Glutamatergic neuron (in vitro differentiated cells): ENCODE measurements around the gene FBXO2. TPM values are rescaled to one million over a fixed set of nuclear protein-coding genes. Genes with fewer than 3 reads are reported as not detected.

Experiments
- DNase-seq: peaks from one replicate; pipeline ENCODE4 v3.0.0; 2022
- H3K27ac Mint-ChIP-seq: one replicate; pipeline ENCODE4 v1.8.0; 2020; ENCODE audit warnings: mild to moderate bottlenecking, mixed read lengths, inconsistent platforms; ENCODE audit not compliant: unreplicated experiment
- H3K27me3 Mint-ChIP-seq: one replicate; pipeline ENCODE4 v1.8.0; 2020; ENCODE audit warnings: mild to moderate bottlenecking, moderate library complexity, mixed read lengths, inconsistent platforms; ENCODE audit not compliant: unreplicated experiment
- H3K36me3 Mint-ChIP-seq: one replicate; pipeline ENCODE4 v1.8.0; 2020; ENCODE audit warnings: mild to moderate bottlenecking, mixed read lengths, inconsistent platforms; ENCODE audit not compliant: unreplicated experiment
- H3K4me1 Mint-ChIP-seq: one replicate; pipeline ENCODE4 v1.8.0; 2020; ENCODE audit warnings: mild to moderate bottlenecking, low read depth, mixed read lengths, inconsistent platforms; ENCODE audit not compliant: unreplicated experiment
- H3K4me3 Mint-ChIP-seq: one replicate; pipeline ENCODE4 v1.8.0; 2020; ENCODE audit warnings: mild to moderate bottlenecking, mixed read lengths, inconsistent platforms; ENCODE audit not compliant: unreplicated experiment
- H3K9me3 Mint-ChIP-seq: one replicate; pipeline ENCODE4 v1.8.0; 2020; ENCODE audit warnings: mild to moderate bottlenecking, moderate library complexity, mixed read lengths, inconsistent platforms; ENCODE audit not compliant: unreplicated experiment
- CTCF ChIP-seq: fragments of 200-600 bp; sonication (generic); IDR thresholded peaks from one replicate; pipeline ENCODE4 v1.5.0; 2021; ENCODE audit not compliant: partially characterized antibody, unreplicated experiment
- total RNA-seq: library from RNA; stranded (reverse); fragmentation: NEBNext Ultra II Directional; extraction: Animal tissue kit (Norgen Biotek cat#: 25700); gene quantifications from one replicate; pipeline ENCODE4 v1.2.1, GENCODE V29; 2021; ENCODE audit not compliant: unreplicated experiment

The FBXO2 gene
- total RNA-seq, 1 donor from 2014 or later, result 22.2 TPM

DNA sequence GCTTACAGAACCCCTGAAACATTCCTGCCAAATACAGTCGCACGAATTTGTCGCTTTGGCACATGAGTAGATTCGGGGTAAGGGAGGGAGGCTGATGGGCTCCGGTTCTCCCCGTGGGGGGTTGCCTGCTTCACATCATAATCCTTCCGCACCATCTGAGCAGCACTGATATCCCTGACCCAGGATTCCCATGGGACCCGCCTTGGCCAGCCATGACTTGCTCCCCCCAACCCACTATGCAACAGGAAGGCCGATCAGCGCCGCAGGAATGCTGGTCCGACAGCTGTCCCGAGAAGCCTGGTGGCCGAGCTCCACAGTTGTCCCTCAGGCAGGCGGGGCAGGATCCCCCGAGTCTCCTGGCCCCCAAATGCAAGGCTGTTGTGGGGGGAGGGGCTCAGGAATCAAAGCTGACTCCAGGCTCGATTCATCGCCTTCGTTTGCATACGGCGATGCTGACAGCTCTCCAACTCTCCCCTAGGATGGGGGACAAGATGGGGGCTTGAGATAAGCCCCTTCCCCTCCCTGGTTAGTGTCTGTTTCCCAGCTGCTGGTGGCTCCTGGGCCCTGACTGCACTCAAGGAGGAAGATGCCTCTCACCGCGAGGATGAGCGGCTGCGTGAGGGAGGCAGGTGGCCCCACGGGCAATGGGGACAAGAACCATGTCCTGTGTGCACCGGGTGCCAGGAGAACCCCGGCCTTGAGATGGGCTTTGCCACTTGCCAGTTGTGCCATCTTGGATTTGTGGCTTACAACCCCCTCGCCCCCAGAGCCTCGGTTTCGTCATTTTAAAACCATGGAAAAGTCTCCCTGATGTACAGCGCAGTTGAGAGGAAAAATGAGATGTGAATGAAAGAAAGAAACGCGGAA lies 46.6 kb upstream of the FBXO2 start:
- DNase-seq, result peak; percentile 87
- no peak for TF ChIP-seq CTCF
- Mint-ChIP-seq H3K27me3 (no peaks in the 10 kb centered on the region), H3K4me3 (peak overlapping the region; percentile 79), H3K27ac (peak overlapping the region; percentile 88), H3K36me3 (no peaks in the 10 kb centered on the region), H3K4me1 (peaks cover 46% of the 10 kb centered on the region), H3K9me3 (peaks cover 1% of the 10 kb centered on the region)

GRCh38 chr1:11697893-11698210 lies 43.6 kb upstream of the FBXO2 start:
- H3K4me1 Mint-ChIP-seq, result peaks cover 33% of the 10 kb centered on the region
- no peak overlapping the region for H3K4me3 Mint-ChIP-seq
- H3K27ac Mint-ChIP-seq, result peak overlapping the region; percentile 57
- peaks cover 2% of the 10 kb centered on the region for H3K9me3 Mint-ChIP-seq
- DNase-seq, result no peak
- TF ChIP-seq CTCF, result no peak
- peaks cover 8% of the 10 kb centered on the region for H3K27me3 Mint-ChIP-seq
- no peaks in the 10 kb centered on the region for H3K36me3 Mint-ChIP-seq

DNA sequence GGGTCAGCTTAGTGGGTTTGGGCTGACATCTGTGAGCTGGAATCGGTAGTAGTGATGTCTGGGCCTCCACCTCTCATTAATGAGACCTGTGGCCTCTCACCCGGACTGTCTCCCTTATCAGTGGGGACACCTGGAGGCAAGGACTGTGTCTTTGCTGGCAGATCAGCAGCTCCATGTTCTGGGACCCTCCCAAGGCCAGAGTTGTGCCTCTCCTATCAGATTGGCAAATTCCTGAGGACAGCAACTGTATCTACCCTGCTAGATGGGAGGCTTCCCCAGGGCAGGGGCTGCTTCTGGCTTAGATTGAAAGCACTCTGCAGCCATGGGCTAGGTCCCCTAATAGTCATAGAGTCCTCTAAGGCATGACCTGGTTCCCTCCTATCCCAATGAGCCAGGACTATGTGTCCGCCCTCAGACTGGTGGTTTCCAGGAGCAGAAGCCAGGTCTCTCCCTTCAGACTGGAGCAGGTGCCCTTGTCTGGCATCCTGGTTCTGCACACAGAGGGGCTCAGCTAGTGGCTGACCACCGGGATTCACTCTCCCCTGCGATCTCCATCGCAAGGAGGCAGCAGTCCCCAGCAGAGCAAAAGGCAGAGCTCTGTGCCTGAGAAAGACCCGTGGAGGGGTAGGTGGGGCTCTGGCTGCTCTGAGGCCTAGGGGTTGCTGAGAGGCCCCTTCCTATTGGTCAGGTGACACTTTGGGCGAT lies 43.1 kb upstream of the FBXO2 start:
- peaks cover 33% of the 10 kb centered on the region for H3K4me1 Mint-ChIP-seq
- H3K36me3 Mint-ChIP-seq, result no peaks in the 10 kb centered on the region
- peak overlapping the region; percentile 57 for H3K27ac Mint-ChIP-seq
- TF ChIP-seq CTCF, result no peak
- H3K27me3 Mint-ChIP-seq, result peaks cover 9% of the 10 kb centered on the region
- no peak for DNase-seq
- peaks cover 2% of the 10 kb centered on the region for H3K9me3 Mint-ChIP-seq
- H3K4me3 Mint-ChIP-seq, result no peak overlapping the region

DNA sequence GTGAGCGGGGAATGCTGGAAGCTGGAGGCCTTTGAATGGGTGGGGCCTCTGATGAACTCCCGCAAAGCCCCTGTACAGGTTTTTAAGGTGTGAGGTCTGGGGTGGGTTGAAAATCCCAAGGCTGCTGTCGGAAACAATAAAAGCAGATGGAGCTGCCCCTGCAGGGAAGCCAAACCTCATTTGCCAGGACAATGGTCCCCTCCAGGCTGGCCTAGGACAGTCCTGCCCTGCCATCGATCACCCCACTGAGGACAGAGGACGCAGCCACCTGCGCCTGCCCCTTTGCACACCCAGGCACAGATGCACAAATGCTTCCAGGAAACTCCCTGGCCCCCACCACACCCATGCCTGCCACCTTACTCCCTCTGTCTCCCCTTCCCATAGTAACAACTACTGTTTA lies 41.6 kb upstream of the FBXO2 start:
- Mint-ChIP-seq H3K4me3 (peak overlapping the region; percentile 42), H3K36me3 (no peaks in the 10 kb centered on the region), H3K27ac (no peak overlapping the region), H3K4me1 (peaks cover 28% of the 10 kb centered on the region), H3K27me3 (peaks cover 12% of the 10 kb centered on the region), H3K9me3 (peaks cover 5% of the 10 kb centered on the region)
- no peak for TF ChIP-seq CTCF
- no peak for DNase-seq

- H3K27ac Mint-ChIP-seq, result peak overlapping the region; percentile 75
- peaks cover 31% of the 10 kb centered on the region for H3K4me1 Mint-ChIP-seq
- H3K9me3 Mint-ChIP-seq, result peaks cover 19% of the 10 kb centered on the region
- H3K36me3 Mint-ChIP-seq, result no peaks in the 10 kb centered on the region
- H3K4me3 Mint-ChIP-seq, result peak overlapping the region; percentile 89
- peaks cover 22% of the 10 kb centered on the region for H3K27me3 Mint-ChIP-seq
- DNase-seq, result no peak
- no peak for TF ChIP-seq CTCF
Measured at GRCh38 chr1:11693917-11694316, 39.7 kb upstream of the FBXO2 start.
